ENCODE results near the gene ADD3.

DNA sequence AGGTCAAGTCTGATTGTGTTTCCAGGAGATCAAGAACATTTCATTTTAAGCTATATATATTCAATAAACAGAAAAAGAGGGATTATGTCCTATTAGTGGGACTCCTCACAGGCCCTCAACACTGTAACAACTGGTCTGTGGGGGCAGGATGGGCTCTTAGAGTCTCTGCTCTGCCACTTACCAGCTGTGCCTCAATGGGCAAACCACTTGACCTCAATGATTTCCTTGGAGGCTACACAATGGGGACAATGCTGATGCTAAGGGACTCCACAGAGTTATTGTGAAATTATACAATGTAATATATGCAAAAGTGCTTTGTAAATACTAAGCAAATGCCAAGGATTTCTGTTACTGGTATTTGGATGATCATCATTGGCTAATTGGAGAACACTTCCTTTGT is 166.4 kb downstream of the ADD3 start:
- TF ChIP-seq, protein P1, sequence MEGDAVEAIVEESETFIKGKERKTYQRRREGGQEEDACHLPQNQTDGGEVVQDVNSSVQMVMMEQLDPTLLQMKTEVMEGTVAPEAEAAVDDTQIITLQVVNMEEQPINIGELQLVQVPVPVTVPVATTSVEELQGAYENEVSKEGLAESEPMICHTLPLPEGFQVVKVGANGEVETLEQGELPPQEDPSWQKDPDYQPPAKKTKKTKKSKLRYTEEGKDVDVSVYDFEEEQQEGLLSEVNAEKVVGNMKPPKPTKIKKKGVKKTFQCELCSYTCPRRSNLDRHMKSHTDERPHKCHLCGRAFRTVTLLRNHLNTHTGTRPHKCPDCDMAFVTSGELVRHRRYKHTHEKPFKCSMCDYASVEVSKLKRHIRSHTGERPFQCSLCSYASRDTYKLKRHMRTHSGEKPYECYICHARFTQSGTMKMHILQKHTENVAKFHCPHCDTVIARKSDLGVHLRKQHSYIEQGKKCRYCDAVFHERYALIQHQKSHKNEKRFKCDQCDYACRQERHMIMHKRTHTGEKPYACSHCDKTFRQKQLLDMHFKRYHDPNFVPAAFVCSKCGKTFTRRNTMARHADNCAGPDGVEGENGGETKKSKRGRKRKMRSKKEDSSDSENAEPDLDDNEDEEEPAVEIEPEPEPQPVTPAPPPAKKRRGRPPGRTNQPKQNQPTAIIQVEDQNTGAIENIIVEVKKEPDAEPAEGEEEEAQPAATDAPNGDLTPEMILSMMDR (IDR thresholded peaks at IDR 0.05): no peak
- no peak for TF ChIP-seq POLR2A (IDR thresholded peaks at IDR 0.05)

Data from right lobe of liver (tissue), 4 donors.